Colon (tissue), 2 donors: ENCODE results near the gene OR52E5.

Experiments
- FAIRE-seq: peaks from 2 replicates; lab custom pipeline; 2012; peaks lifted over from hg19 to GRCh38; lab: Jason Lieb, UNC
- donor health status: control.
- donor health status: control.

Gene OR52E5

DNA sequence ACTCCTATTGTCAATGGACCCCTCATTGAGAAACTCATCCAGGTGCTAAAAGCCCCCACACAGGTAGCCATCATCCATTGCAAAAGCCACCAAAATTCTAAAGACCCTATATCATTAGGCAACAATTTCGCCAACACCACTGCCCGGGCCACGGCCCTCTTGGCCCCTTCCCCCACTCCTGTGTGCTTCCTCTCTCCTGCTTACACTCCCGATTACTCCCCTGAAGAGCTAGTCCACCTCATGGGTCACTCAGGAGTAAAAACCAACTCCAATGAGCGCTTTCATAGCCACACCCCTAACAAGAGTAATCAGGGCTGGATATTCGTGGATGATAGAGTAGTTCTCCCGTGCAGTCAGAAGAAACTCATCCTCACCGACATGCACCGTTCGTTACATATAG lies 40.1 kb downstream of the OR52E5 start:
- no peak for FAIRE-seq

DNA sequence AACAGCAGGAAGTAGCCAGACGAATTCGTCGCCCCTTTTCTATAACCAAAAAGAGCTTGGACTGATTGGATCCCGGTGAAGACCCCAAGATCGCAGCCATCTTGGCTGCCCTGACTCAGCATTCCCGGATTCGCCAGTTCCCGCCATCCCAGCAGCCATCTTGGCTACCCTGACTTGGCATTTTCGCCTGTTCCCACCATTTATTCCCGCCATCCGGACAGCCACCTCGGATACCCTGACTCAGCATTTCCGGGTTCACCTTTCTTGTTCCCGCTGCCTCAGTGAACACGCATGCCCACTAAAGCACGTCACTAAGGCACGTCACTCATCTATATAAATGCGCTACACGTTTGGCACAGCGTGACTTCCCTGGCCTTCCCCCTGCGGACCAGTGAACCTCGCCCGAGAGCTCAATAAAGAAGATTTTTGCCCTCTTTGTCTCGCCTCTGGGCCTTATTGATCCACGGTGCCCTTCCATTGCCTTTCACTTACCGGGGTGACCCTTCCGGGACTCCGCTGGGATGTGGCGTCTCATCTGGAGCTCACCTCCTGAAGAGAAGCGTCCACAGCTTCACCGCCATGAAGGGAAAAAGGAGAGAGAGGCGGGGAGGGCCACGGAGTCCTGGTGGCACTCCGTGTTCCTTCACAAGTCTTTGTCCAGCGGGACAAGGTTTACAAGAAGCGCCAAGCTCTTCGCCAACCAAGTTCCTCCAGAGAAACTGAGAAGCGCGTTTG lies 45.0 kb downstream of the OR52E5 start:
- no peak for FAIRE-seq

DNA sequence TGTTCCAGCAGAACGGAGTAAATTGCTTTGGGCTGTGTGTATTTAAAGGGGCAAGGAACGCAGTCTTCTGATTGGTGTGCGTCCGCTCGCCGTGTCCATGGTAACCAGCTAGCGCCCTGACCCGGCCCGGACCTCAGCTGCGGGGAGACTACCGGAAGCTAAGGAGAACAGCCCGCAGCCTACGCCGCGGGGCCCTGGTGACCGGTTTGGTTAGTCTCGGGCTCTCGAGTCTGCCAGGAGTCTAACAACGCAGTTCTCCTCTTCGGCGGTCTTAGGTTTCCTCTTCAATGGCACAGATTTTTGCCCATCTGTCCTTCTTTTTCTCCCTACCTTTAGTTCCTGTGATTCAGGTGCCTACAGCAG lies 45.6 kb downstream of the OR52E5 start:
- no peak for FAIRE-seq

DNA sequence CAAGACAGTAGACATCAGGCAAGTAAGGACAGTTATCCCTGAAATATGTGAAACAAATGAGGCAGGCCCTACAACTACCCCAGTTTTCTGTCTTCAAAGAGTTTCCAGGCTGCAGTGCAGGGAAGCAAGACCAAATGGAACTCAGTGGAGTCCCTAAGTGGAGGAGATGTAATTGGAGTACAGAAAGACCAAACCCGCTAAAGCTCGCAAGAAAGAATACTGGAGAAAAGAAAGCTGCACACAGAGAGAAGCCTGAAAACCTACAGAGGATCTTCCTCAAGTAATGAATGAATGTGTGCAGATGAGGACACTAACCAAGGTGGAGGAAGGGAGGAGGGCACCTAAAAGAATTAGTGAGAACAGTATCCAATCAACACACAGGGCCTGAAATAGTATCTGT lies 47.7 kb downstream of the OR52E5 start:
- no peak for FAIRE-seq

DNA sequence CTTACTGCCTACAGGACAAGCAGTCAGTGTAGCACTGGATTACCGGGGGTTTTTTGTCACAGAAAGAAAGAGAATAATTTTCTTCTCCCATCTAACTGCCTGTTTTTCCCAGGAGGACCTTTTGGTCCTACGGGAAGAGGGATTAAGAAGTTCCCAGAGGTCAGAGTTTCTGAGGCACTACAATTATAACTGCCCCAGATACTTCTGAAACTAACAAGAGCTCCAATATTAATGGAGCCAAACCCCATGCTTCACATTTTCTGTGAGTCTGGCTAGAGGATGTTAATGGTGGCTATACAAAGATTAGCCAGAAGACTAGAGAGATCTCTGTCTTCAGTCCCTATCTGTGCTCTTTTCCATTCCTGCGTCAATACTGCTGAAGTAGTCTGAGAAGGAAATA lies 48.9 kb downstream of the OR52E5 start, which contains the start of gene OR56A3:
Gene OR56A3, plus strand, starts transcription at position 301 of the 400 bp plus-strand sequence. CDS start 5,096 bp downstream, outside the sequence.
- FAIRE-seq: no peak
